SH-SY5Y (cell line): Measurements from ENCODE around the gene TRIM67.

Experiments used
- GATA2 ChIP-seq: IDR thresholded peaks from 2 replicates; pipeline ENCODE4 v1.6.1; 2011; ENCODE audit warnings: mild to moderate bottlenecking, low read depth, low read length
- GATA3 ChIP-seq: IDR thresholded peaks from 2 replicates; pipeline ENCODE4 v1.6.1; 2011; ENCODE audit warnings: low read depth, mild to moderate bottlenecking, low read length, moderate library complexity

Gene TRIM67

DNA sequence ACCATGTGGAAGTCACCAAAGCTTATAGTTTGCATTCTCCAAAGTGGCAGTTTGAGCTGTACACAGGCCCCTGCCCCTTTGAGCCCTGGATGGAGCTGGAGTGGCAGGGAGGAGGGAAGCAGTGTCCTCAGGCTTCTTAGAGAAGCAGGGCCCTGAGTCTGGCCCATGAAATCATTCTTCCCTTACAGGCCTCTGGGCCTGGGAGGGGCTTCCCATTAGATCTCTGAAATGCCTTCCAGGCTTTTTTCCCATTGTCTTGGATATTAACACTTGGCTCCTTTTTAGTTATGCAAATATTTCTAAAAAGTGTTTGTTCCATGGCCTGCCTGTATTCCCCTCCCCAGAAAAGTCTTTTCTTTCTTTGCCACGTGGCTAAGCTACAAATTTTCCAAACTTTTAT is 10.0 kb upstream of the TRIM67 start:
- TF ChIP-seq GATA2 (no peak), GATA3 (no peak)

DNA sequence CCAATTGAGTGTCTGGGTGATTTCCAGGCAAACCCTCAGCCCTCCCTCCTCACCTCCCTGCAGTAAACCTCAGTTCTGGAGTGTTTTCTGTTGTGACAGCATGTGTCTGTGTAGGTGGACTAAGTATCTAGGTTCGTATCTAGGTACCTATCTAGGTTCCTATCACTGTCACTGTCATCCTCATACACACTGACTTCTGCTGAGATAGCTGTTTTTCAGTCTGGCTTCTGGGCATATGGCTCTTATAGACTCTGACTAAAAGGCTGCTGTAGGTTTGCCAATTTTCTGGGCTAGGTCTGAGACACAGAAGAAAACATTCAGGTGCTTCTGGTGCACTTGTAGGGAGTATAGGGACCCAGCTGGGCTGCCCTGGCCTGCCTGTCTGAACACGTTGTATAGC is 8.1 kb upstream of the TRIM67 start:
- TF ChIP-seq GATA3 (no peak), GATA2 (no peak; the same call in 1 of the 2 replicates)

DNA sequence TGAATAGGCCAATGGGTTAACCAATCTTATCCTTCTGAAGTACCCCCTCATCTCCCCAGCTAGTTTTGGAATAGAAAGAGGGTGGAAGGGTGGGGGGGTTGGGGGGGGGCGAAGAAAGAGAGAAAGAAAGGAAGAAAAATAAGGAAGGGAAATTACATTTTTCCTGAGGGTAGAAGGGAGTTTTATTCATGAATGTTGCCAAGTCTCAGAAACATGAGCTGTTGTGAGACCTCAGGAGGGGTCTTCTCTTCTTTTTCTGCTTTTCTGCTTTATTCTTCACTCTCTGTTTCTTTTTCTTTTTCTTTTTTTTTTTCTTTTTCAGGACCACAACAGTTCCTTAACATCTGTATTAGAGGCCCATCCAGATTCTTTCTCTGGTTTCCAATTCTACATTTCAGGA is 6.0 kb upstream of the TRIM67 start:
- TF ChIP-seq GATA2 (no peak), GATA3 (no peak)

DNA sequence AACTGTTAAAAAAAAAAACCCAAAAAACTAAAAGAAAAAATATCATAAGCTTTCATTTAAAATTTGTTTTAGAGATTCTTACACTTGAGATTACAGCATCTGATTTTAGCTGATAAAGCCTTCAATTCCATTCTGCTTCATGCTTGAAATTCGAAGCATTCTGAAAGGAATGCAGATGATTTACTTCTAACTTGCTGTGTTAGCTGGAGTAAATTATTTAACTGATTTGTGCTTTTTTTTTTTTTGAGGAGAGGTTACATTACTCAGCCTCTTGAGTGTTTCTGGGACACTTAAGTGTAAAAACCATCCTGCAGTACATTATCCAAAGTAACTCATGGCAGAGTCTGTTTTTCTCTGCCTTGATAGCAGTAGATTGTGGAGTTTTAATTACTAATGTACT is 4.5 kb upstream of the TRIM67 start:
- TF ChIP-seq GATA2 (no peak), GATA3 (no peak)

- TF ChIP-seq GATA3 (no peak), GATA2 (no peak)
Measured at GRCh38 chr1:231159202-231159962, 2.5 kb upstream of the TRIM67 start.

DNA sequence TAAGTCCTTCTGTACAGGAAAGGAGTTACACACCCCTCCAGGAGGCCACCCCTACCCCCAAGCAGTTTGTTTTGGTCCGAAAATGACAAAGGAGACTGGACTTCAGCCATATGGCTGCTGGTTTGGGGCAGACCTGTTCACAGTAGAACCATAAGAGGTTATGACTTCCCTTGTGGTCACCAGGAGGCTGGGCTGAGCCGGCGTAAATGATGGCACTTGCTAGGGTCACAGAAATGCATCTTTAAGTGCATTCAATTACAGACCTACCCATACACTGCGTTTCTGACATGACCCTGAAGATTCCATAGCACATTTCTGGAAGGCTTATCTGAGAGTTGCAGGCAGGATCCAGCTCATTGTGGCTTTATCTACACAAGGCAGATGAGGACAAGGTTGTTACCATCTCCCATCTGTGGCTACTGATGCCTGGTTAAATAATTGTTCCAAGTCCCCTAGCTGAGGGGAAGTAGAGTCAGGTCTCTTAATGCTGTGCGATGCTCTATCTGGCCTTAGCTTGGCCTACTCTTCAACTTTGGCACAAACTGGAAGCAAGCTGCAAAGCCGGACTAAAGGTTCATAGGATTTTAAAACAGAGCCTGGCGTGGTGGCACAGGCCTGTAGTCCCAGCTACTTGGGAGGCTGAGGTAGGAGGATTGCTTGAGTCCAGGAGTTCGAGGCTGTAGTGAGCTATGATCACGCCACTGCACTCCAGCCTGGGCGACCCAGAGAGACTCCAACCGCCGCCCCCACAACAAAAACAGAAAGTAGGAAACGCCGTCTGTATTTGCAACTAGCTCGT is 1.7 kb upstream of the TRIM67 start:
- TF ChIP-seq GATA3 (no peak), GATA2 (no peak)

- no peak for TF ChIP-seq GATA3
- no peak for TF ChIP-seq GATA2
Measured at GRCh38 chr1:231160895-231161666, 777 bp upstream of the TRIM67 start.

DNA sequence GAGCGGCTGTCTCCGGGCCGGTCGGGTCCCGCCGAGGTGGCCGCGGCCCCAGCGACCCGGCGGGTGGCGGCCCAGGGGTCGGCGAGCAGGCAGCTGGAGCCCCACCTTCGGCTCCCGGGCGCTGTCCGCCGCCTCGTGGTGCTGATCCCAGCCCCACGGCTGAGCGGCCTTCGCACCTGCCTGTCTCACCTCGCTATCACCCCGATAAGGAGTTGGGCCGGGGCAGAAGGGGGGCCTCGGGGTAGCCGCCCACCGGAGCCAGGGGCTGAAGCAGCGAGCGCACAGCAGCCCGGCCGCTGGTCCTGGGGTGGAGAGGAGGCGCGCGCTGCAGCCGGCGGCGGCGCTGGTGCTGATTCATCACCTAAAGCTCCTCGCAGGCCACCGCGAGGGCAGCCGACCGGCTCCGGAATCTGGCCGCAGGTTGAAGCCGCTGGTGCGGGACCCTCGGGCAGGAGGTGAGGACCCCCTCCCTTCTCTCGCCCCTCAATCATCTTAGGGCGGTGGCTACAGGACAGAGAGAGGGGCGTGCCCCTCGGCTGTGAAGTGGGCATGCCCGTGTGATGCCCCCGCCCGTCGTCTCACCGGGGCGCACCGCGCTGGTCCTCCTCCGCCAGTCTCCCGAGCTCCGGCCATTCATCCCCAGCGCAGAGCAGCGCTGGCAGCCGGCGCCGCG is 575 bp downstream of the TRIM67 start:
- TF ChIP-seq GATA3 = no peak
- no peak; the same call in 1 of the 2 replicates for TF ChIP-seq GATA2

GRCh38 chr1:231162970-231163829 is 1.3 kb downstream of the TRIM67 start:
- TF ChIP-seq GATA3 (no peak), GATA2 (no peak)

DNA sequence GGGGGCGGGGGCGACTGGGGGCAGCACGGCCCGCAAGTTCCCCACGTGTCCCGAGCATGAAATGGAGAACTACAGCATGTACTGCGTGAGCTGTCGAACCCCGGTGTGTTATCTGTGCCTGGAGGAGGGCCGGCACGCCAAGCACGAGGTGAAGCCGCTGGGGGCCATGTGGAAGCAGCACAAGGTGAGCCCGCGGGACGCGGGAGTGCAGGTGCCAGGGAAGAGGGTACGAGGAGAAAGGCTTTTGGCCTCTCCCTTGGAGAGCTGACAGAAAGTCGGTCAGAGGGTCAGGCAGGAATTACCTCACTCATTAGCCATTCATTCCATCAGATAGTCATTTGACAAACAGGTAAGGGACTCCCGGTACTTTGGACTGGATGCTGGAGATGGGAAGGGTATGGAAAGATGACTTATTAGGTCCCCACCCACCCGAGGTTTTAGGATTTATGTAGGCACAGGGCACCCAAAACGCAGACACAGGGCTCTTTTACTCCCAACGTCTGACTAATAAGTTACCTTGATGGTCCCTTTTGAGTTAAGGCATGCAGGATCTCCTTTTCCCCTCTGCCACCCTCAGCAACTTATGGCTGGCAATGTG is 2.1 kb downstream of the TRIM67 start:
- no peak for TF ChIP-seq GATA2
- TF ChIP-seq GATA3 = no peak

- TF ChIP-seq GATA3 (no peak), GATA2 (no peak)
Measured at GRCh38 chr1:231165371-231165770, 3.5 kb downstream of the TRIM67 start.

- no peak for TF ChIP-seq GATA3
- TF ChIP-seq GATA2 = no peak
Measured at GRCh38 chr1:231166398-231166797, 4.5 kb downstream of the TRIM67 start.

GRCh38 chr1:231170875-231171274 is 9.0 kb downstream of the TRIM67 start:
- TF ChIP-seq GATA2 = no peak
- no peak for TF ChIP-seq GATA3
